ENCODE results near the gene ZMYM5.

Gene ZMYM5

DNA sequence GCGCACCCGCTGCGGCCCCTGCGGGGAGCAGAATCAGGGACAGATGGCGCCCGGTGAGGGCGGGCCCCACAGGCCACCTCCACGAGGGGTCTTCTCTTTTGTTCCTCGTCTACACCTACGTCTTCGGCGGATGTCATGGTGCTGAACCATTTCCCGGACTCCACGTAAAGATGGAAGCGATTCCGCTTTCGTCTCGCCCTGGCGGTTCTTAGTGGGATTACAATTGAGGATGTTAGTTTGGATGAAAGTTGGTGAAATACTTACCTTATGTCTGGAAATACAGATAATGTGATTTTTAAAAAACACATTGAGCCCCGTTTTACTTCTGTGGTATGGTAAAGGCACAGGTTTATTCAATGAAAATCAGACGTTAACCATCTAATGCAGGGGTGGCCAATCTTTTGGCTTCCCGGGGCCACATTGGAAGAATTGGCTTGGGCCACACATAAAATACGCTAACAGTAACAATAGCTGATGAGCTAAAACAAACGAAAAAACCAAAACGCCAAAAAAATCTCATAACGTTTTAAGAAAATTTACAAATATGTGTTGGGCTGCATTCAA is 1.4 kb upstream of the ZMYM5 start:
- Histone ChIP-seq H3K4me2 (peak overlapping the region; percentile 50), H3K4me1 (ENCODE audit: low read depth, poor library complexity, severe bottlenecking) (peaks cover 15% of the 10 kb centered on the region), H3K79me2 (ENCODE audit: insufficient read depth, low read depth) (peaks cover 28% of the 10 kb centered on the region; the same call in 1 of the 2 replicates), H3K27me3 (ENCODE audit: insufficient read depth, low read depth) (no peaks in the 10 kb centered on the region), H3K9ac (peak overlapping the region; percentile 95), H3K36me3 (ENCODE audit: insufficient read depth) (no peaks in the 10 kb centered on the region), H3K27ac (peak overlapping the region; percentile 100), H4K20me1 (ENCODE audit: insufficient read depth) (no peaks in the 10 kb centered on the region), H2AFZ (ENCODE audit: low read depth) (peak overlapping the region; percentile 46), H3K4me3 (IDR thresholded peaks at IDR 0.05; ENCODE audit: insufficient read depth, low read depth, low read length) (no peak overlapping the region)
- TF ChIP-seq, protein P1, sequence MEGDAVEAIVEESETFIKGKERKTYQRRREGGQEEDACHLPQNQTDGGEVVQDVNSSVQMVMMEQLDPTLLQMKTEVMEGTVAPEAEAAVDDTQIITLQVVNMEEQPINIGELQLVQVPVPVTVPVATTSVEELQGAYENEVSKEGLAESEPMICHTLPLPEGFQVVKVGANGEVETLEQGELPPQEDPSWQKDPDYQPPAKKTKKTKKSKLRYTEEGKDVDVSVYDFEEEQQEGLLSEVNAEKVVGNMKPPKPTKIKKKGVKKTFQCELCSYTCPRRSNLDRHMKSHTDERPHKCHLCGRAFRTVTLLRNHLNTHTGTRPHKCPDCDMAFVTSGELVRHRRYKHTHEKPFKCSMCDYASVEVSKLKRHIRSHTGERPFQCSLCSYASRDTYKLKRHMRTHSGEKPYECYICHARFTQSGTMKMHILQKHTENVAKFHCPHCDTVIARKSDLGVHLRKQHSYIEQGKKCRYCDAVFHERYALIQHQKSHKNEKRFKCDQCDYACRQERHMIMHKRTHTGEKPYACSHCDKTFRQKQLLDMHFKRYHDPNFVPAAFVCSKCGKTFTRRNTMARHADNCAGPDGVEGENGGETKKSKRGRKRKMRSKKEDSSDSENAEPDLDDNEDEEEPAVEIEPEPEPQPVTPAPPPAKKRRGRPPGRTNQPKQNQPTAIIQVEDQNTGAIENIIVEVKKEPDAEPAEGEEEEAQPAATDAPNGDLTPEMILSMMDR (conservative IDR thresholded peaks at IDR 0.05; ENCODE audit: low read depth, low read length): peak; percentile 75

DNA sequence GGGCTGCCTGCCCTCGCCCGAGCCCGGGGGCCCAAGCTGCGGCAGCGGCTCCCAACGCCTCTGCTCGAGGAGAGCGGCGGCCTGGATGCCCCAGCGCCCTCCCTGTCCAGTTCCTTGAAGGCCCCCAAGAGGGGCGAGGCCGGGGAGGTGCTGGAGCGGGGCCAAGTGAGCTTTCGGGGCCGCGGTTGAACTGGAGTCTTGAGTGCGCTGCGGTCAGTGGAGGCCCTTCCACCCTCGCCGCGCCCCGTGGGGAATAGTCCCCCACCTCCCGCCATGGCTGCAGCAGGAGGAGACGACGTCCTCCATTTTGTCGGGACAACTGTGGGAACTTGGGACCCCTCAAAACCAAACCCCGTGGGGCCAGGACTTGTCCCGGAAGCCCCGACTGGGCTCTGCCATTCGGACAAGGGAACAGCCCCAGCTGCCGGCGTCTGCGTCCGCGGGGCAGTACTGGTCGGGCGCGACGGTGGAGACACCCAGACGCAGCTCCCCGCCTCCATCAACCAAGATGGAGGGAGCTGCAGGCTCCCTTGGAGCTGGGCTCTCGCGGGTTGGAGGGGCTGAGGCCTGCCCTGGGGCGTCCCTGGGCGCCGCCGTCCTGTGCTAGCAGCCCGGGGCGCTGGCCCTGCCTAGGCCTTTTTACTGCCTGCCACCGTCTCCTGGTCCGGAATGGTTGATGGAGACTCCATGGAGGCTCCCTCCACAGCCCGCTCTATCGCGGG is 736 bp upstream of the ZMYM5 start:
- Histone ChIP-seq H3K4me2 (peak overlapping the region; percentile 50), H3K9ac (peak overlapping the region; percentile 95), H3K27me3 (ENCODE audit: insufficient read depth, low read depth) (no peaks in the 10 kb centered on the region), H3K27ac (peak overlapping the region; percentile 100), H3K79me2 (ENCODE audit: insufficient read depth, low read depth) (peaks cover 34% of the 10 kb centered on the region; the same call in 1 of the 2 replicates), H3K36me3 (ENCODE audit: insufficient read depth) (no peaks in the 10 kb centered on the region), H4K20me1 (ENCODE audit: insufficient read depth) (no peaks in the 10 kb centered on the region), H3K4me1 (ENCODE audit: low read depth, poor library complexity, severe bottlenecking) (peaks cover 15% of the 10 kb centered on the region), H2AFZ (ENCODE audit: low read depth) (peak overlapping the region; percentile 46), H3K4me3 (IDR thresholded peaks at IDR 0.05; ENCODE audit: insufficient read depth, low read depth, low read length) (no peak overlapping the region)
- TF ChIP-seq, protein P1 (conservative IDR thresholded peaks at IDR 0.05; ENCODE audit: low read depth, low read length): no peak

DNA sequence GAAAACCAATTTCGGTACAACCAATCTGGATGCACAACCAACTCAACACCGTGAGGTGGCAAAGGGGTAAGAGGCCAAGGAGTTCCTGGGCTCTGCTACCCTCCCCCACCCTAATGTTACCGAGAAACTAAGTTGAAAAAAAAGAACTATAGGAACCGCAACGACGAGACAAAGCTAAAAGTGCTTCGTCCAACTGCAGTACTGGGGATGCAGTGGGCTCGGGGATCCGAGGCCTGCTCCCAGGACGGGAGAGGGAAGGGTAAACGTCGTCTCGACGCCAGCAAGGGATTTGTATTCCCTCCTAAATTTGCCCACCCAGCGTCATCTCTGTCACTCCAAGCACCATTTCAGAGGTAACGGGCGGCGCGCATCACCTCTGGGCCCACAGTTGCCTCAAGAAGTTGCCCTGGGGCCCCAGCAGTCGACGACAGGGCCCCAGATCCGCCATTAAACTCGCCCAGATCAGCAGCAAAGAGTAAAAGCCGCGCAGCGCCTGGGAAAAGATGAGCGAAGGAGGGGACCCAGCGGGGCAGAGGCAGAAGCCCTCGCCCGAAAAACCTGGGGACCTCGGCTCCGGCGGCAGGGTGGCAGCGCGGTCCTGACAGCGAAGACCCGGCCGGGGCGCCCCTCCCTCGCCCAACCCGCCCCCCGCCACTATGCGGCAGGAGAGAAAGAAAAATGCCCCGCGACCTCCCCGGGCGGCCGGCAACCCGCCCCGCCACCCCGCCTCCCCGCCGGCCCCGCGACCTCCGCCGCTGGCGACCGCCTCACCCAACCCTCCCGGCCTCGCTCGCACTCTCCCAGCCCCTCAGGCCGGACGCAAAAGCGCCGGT is 752 bp downstream of the ZMYM5 start:
- H4K20me1 ChIP-seq (ENCODE audit: insufficient read depth): no peaks in the 10 kb centered on the region
- peak overlapping the region; percentile 44; the same call in 1 of the 2 replicates for H2AFZ ChIP-seq (ENCODE audit: low read depth)
- H3K4me1 ChIP-seq (ENCODE audit: low read depth, poor library complexity, severe bottlenecking): peaks cover 15% of the 10 kb centered on the region
- H3K79me2 ChIP-seq (ENCODE audit: insufficient read depth, low read depth): peaks cover 47% of the 10 kb centered on the region; the same call in 1 of the 2 replicates
- H3K27ac ChIP-seq: peak overlapping the region; percentile 86
- H3K27me3 ChIP-seq (ENCODE audit: insufficient read depth, low read depth): no peaks in the 10 kb centered on the region
- peak overlapping the region; percentile 77 for H3K9ac ChIP-seq
- TF ChIP-seq, protein P1 (conservative IDR thresholded peaks at IDR 0.05; ENCODE audit: low read depth, low read length): no peak
- no peaks in the 10 kb centered on the region for H3K36me3 ChIP-seq (ENCODE audit: insufficient read depth)
- peak overlapping the region; percentile 57 for H3K4me2 ChIP-seq
- no peak overlapping the region for H3K4me3 ChIP-seq (IDR thresholded peaks at IDR 0.05; ENCODE audit: insufficient read depth, low read depth, low read length)

DNA sequence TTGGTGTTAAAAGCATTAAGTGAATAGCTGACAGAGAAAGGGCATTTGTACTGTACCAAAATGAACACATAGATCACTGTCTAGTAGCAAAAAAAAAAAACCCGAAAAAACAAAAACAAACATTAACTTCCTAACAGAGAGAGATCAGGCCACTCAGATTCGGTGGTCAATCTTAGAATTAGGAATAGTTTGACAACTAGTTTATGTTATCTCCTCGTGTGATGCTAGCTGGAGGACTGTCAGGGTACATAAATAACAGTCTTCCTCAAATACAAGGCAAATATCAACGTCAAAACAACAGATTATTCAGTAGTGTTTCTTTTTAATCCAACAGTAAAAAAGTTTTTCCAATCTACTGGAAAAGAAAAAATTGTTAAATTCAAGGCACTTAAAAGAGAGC is 1.7 kb downstream of the ZMYM5 start:
- no peaks in the 10 kb centered on the region for H4K20me1 ChIP-seq (ENCODE audit: insufficient read depth)
- peaks cover 15% of the 10 kb centered on the region for H3K4me1 ChIP-seq (ENCODE audit: low read depth, poor library complexity, severe bottlenecking)
- no peak overlapping the region for H2AFZ ChIP-seq (ENCODE audit: low read depth)
- TF ChIP-seq, protein P1 (conservative IDR thresholded peaks at IDR 0.05; ENCODE audit: low read depth, low read length): no peak
- H3K4me2 ChIP-seq: peak overlapping the region; percentile 57
- no peak overlapping the region for H3K4me3 ChIP-seq (IDR thresholded peaks at IDR 0.05; ENCODE audit: insufficient read depth, low read depth, low read length)
- peak overlapping the region; percentile 77; the same call in 1 of the 2 replicates for H3K9ac ChIP-seq
- peaks cover 56% of the 10 kb centered on the region; the same call in 1 of the 2 replicates for H3K79me2 ChIP-seq (ENCODE audit: insufficient read depth, low read depth)
- peak overlapping the region; percentile 86; the same call in 1 of the 2 replicates for H3K27ac ChIP-seq
- H3K36me3 ChIP-seq (ENCODE audit: insufficient read depth): no peaks in the 10 kb centered on the region
- H3K27me3 ChIP-seq (ENCODE audit: insufficient read depth, low read depth): no peaks in the 10 kb centered on the region

All from KMS-11 (cell line).